ENCODE measurements around the gene ARID3C.

- TF ChIP-seq CTCF (IDR thresholded peaks at IDR 0.05) (no peak), POLR2A (IDR thresholded peaks at IDR 0.05) (no peak)
Measured at GRCh38 chr9:34671307-34671706, 42.4 kb upstream of the ARID3C start.
